Calu3 (cell line): Measurements from ENCODE around the gene ST3GAL4. TPM values are rescaled to one million over a fixed set of nuclear protein-coding genes. Genes with fewer than 3 reads are reported as not detected.

Source experiments
- BruUV-seq: library from RNA; stranded (reverse); fragments of 400-500 nt; replicated peaks from 2 replicates; lab custom pipeline; 2021; lab: Mats Ljungman, UMichigan
- CTCF ChIA-PET: fragments of 300-600 bp; sonication (Branson Sonifier 250); formaldehyde crosslinking; loops from one replicate; lab custom pipeline; 2022; ENCODE audit warnings: antibody characterized with exemption; lab: Charles Lee
- DNase-seq: peaks from one replicate; pipeline ENCODE4 v3.0.0; 2022
- H3K27ac Mint-ChIP-seq: one replicate; pipeline ENCODE4 v1.8.0; 2022; ENCODE audit warnings: mixed read lengths; ENCODE audit not compliant: unreplicated experiment
- H3K27me3 Mint-ChIP-seq: one replicate; pipeline ENCODE4 v1.8.0; 2022; ENCODE audit warnings: mixed read lengths; ENCODE audit not compliant: unreplicated experiment
- H3K36me3 Mint-ChIP-seq: one replicate; pipeline ENCODE4 v1.8.0; 2022; ENCODE audit warnings: mild to moderate bottlenecking, moderate library complexity, mixed read lengths; ENCODE audit not compliant: insufficient read depth, unreplicated experiment
- H3K4me1 Mint-ChIP-seq: one replicate; pipeline ENCODE4 v1.8.0; 2022; ENCODE audit warnings: mild to moderate bottlenecking, low read depth, mixed read lengths; ENCODE audit not compliant: unreplicated experiment
- H3K4me3 Mint-ChIP-seq: one replicate; pipeline ENCODE4 v1.8.0; 2022; ENCODE audit warnings: mild to moderate bottlenecking, low read depth, moderate library complexity, mixed read lengths; ENCODE audit not compliant: unreplicated experiment
- H3K9me3 Mint-ChIP-seq: one replicate; pipeline ENCODE4 v1.8.0; 2022; ENCODE audit warnings: low read depth, mixed read lengths; ENCODE audit not compliant: unreplicated experiment
- CTCF ChIP-seq: fragments of 200-600 bp; IDR thresholded peaks from one replicate; pipeline ENCODE4 v1.8.0; 2022; ENCODE audit warnings: antibody characterized with exemption; ENCODE audit not compliant: unreplicated experiment
- intact Hi-C: fragments of 100-400 bp; cut with micrococcal nuclease; formaldehyde crosslinking; loops from one replicate; pipeline ENCODE4 v1.10.0; 2022; ENCODE audit not compliant: unreplicated experiment
- total RNA-seq: library from RNA; stranded (reverse); gene quantifications from 2 replicates; pipeline ENCODE4 v1.2.3, GENCODE V29; 2022

ST3GAL4 gene
- total RNA-seq, 1 experiment from 2014 or later = 27.9 TPM

GRCh38 chr11:126391286-126391954 lies 35.9 kb downstream of the ST3GAL4 start:
- Mint-ChIP-seq H3K9me3 (no peaks in the 10 kb centered on the region), H3K4me1 (peaks cover 11% of the 10 kb centered on the region), H3K27me3 (no peaks in the 10 kb centered on the region), H3K27ac (no peak overlapping the region), H3K36me3 (no peaks in the 10 kb centered on the region), H3K4me3 (no peak overlapping the region)
- no peak for DNase-seq
- no peak for TF ChIP-seq CTCF
- no TSS peak for BruUV-seq
- CTCF ChIA-PET = no interaction called here
- intact Hi-C loops = no loop called here

GRCh38 chr11:126391970-126392632 lies 36.6 kb downstream of the ST3GAL4 start:
- H3K36me3 Mint-ChIP-seq = no peaks in the 10 kb centered on the region
- intact Hi-C loops = no loop called here

GRCh38 chr11:126392633-126393013 lies 37.1 kb downstream of the ST3GAL4 start:
- intact Hi-C loops = no loop called here
- H3K4me1 Mint-ChIP-seq = peaks cover 9% of the 10 kb centered on the region
- no TSS peak for BruUV-seq
- no peaks in the 10 kb centered on the region for H3K9me3 Mint-ChIP-seq
- no peak for TF ChIP-seq CTCF
- H3K27ac Mint-ChIP-seq = no peak overlapping the region
- no peak overlapping the region for H3K4me3 Mint-ChIP-seq
- no peaks in the 10 kb centered on the region for H3K27me3 Mint-ChIP-seq
- no peaks in the 10 kb centered on the region for H3K36me3 Mint-ChIP-seq
- no peak for DNase-seq
- CTCF ChIA-PET = interaction anchor here (0.6 to 0.7 kb wide), 2 partner anchors 16 to 88 kb away, joined by 8 to 10 read pairs; no protein-coding TSS in a partner anchor

More at GRCh38 chr11:126391970-126392632, 36.6 kb downstream of the ST3GAL4 start:
- TF ChIP-seq CTCF = no peak
- DNase-seq = no peak
- Mint-ChIP-seq H3K4me1 (peaks cover 9% of the 10 kb centered on the region), H3K9me3 (no peaks in the 10 kb centered on the region), H3K27ac (no peak overlapping the region), H3K4me3 (no peak overlapping the region), H3K27me3 (no peaks in the 10 kb centered on the region)
- CTCF ChIA-PET = interaction anchor here (0.6 to 0.7 kb wide), 2 partner anchors 15 to 88 kb away, joined by 8 to 10 read pairs; no protein-coding TSS in a partner anchor
- no TSS peak for BruUV-seq

- CTCF ChIA-PET = no interaction called here
- H3K36me3 Mint-ChIP-seq = no peaks in the 10 kb centered on the region
- H3K27me3 Mint-ChIP-seq = no peaks in the 10 kb centered on the region
- no TSS peak for BruUV-seq
- intact Hi-C loops = no loop called here
- H3K4me3 Mint-ChIP-seq = no peak overlapping the region
- TF ChIP-seq CTCF = no peak
- H3K4me1 Mint-ChIP-seq = peaks cover 9% of the 10 kb centered on the region
- no peaks in the 10 kb centered on the region for H3K9me3 Mint-ChIP-seq
- H3K27ac Mint-ChIP-seq = no peak overlapping the region
- no peak for DNase-seq
These were observed 37.7 kb downstream of the ST3GAL4 start for GRCh38 chr11:126393143-126393542.
